ENCODE measurements around the gene PLXNB3. TPM values are rescaled to one million over a fixed set of nuclear protein-coding genes. Genes with fewer than 3 reads are reported as not detected.

The PLXNB3 gene
- total RNA-seq, 2 experiments from 2014 or later = not detected

GRCh38 chrX:153750127-153750774 is 13.8 kb upstream of the PLXNB3 start:
- Histone ChIP-seq H3K4me3 (ENCODE audit: low read depth, low read length, poor library complexity, severe bottlenecking) (no peak overlapping the region), H3K79me2 (ENCODE audit: insufficient read depth, low read depth, low read length) (no peaks in the 10 kb centered on the region), H3K4me1 (ENCODE audit: insufficient read depth, low read length, poor library complexity, severe bottlenecking) (no peaks in the 10 kb centered on the region), H2AFZ (ENCODE audit: low read length) (no peak overlapping the region), H4K20me1 (ENCODE audit: insufficient read depth, low read length) (no peaks in the 10 kb centered on the region), H3K4me2 (ENCODE audit: low read length) (no peak overlapping the region), H3K9me3 (ENCODE audit: low read length) (no peaks in the 10 kb centered on the region), H3K36me3 (ENCODE audit: insufficient read depth, low read length) (no peaks in the 10 kb centered on the region), H3K9me2 (ENCODE audit: insufficient read depth, low read length) (no peaks in the 10 kb centered on the region), H3K27ac (ENCODE audit: low read depth, low read length, poor library complexity, severe bottlenecking) (no peak overlapping the region)
- no peak for TF ChIP-seq CTCF (conservative IDR thresholded peaks at IDR 0.05; ENCODE audit: low read length)
- TF ChIP-seq EZH2phosphoT487 (IDR thresholded peaks at IDR 0.05; ENCODE audit: borderline replicate concordance, low read depth, low read length) = no peak
- no TSS peak for BruUV-seq (replicated peaks)
- ChIA-PET POLR2A (no interaction called here), CTCF (ENCODE audit: unreplicated experiment) (no interaction called here)
- DNase-seq (ENCODE audit: low spot score) = no peak
- intact Hi-C loops (cut with micrococcal nuclease; ENCODE audit: unreplicated experiment) = no loop called here

- H3K4me3 ChIP-seq (ENCODE audit: low read depth, low read length, poor library complexity, severe bottlenecking) = no peak overlapping the region
- H3K9me2 ChIP-seq (ENCODE audit: insufficient read depth, low read length) = no peaks in the 10 kb centered on the region
- no peak for DNase-seq (ENCODE audit: low spot score)
- H3K79me2 ChIP-seq (ENCODE audit: insufficient read depth, low read depth, low read length) = no peaks in the 10 kb centered on the region
- H3K27ac ChIP-seq (ENCODE audit: low read depth, low read length, poor library complexity, severe bottlenecking) = no peak overlapping the region
- no peaks in the 10 kb centered on the region for H3K9me3 ChIP-seq (ENCODE audit: low read length)
- no peak overlapping the region for H2AFZ ChIP-seq (ENCODE audit: low read length)
- no peaks in the 10 kb centered on the region for H3K36me3 ChIP-seq (ENCODE audit: insufficient read depth, low read length)
- no peaks in the 10 kb centered on the region for H3K4me1 ChIP-seq (ENCODE audit: insufficient read depth, low read length, poor library complexity, severe bottlenecking)
- no TSS peak for BruUV-seq (replicated peaks)
- CTCF ChIA-PET (ENCODE audit: unreplicated experiment) = no interaction called here
- POLR2A ChIA-PET = interaction anchor here (0.7 kb wide), 1 partner anchor 412 kb away, joined by 3 read pairs; no protein-coding TSS in a partner anchor
- no peaks in the 10 kb centered on the region for H4K20me1 ChIP-seq (ENCODE audit: insufficient read depth, low read length)
- no peak for TF ChIP-seq EZH2phosphoT487 (IDR thresholded peaks at IDR 0.05; ENCODE audit: borderline replicate concordance, low read depth, low read length)
- TF ChIP-seq CTCF (conservative IDR thresholded peaks at IDR 0.05; ENCODE audit: low read length) = no peak
- H3K4me2 ChIP-seq (ENCODE audit: low read length) = no peak overlapping the region
- intact Hi-C loops (cut with micrococcal nuclease; ENCODE audit: unreplicated experiment) = no loop called here
These were observed 8.9 kb upstream of the PLXNB3 start for GRCh38 chrX:153755136-153755535.

- TF ChIP-seq CTCF (conservative IDR thresholded peaks at IDR 0.05; ENCODE audit: low read length) (no peak), EZH2phosphoT487 (IDR thresholded peaks at IDR 0.05; ENCODE audit: borderline replicate concordance, low read depth, low read length) (no peak)
- H3K79me2 ChIP-seq (ENCODE audit: insufficient read depth, low read depth, low read length) = no peaks in the 10 kb centered on the region
- intact Hi-C loops (cut with micrococcal nuclease; ENCODE audit: unreplicated experiment) = loop anchor here (5.0 to 10.0 kb wide), 3 partner anchors 73 to 120 kb away; partner anchors contain the start of genes PDZD4 and SLC6A8
- H3K36me3 ChIP-seq (ENCODE audit: insufficient read depth, low read length) = no peaks in the 10 kb centered on the region
- no peak overlapping the region for H3K4me2 ChIP-seq (ENCODE audit: low read length)
- DNase-seq (ENCODE audit: low spot score) = no peak
- no peaks in the 10 kb centered on the region for H3K9me2 ChIP-seq (ENCODE audit: insufficient read depth, low read length)
- ChIA-PET POLR2A (no interaction called here), CTCF (ENCODE audit: unreplicated experiment) (no interaction called here)
- H3K27ac ChIP-seq (ENCODE audit: low read depth, low read length, poor library complexity, severe bottlenecking) = no peak overlapping the region
- no peaks in the 10 kb centered on the region for H4K20me1 ChIP-seq (ENCODE audit: insufficient read depth, low read length)
- no peaks in the 10 kb centered on the region for H3K9me3 ChIP-seq (ENCODE audit: low read length)
- H3K4me1 ChIP-seq (ENCODE audit: insufficient read depth, low read length, poor library complexity, severe bottlenecking) = peaks cover 6% of the 10 kb centered on the region
- H2AFZ ChIP-seq (ENCODE audit: low read length) = no peak overlapping the region
- BruUV-seq (replicated peaks) = no TSS peak
- H3K4me3 ChIP-seq (ENCODE audit: low read depth, low read length, poor library complexity, severe bottlenecking) = no peak overlapping the region
These were observed 2.2 kb upstream of the PLXNB3 start for GRCh38 chrX:153761863-153762262.

Data from OCI-LY7 (cell line).